Right ventricle myocardium superior (tissue), 1 donor: ENCODE measurements around the gene HCN4. TPM values are rescaled to one million over a fixed set of nuclear protein-coding genes. Genes with fewer than 3 reads are reported as not detected.

Source experiments
- ATAC-seq: fragments of 200-7000 bp; cut with Tn5 transposase; one replicate; pipeline ENCODE4 v1.9.1; 2020; ENCODE audit warnings: mild to moderate bottlenecking; ENCODE audit not compliant: poor library complexity
- DNase-seq: peaks from one replicate; pipeline ENCODE4 v3.0.0-alpha.2; 2020
- intact Hi-C: fragments of 100-400 bp; cut with DNase I; formaldehyde crosslinking; loops from one replicate; pipeline ENCODE4 v1.11.2; 2022
- total RNA-seq: library from RNA; stranded (reverse); fragmentation: NEBNext Ultra II Directional; extraction: Animal tissue kit (Norgen Biotek cat#: 25700); gene quantifications from one replicate; pipeline ENCODE4 v1.2.1, GENCODE V29; 2021
- donor health status: DM: no; HTN: yes; CAD: no; lungs with severe emphysema.

The HCN4 gene
- total RNA-seq, 1 donor from 2014 or later, result 16.6 TPM

GRCh38 chr15:73282567-73283365 lies 86.0 kb downstream of the HCN4 start:
- intact Hi-C loops, result no loop called here
- DNase-seq (no peak), ATAC-seq (peak; percentile 60)

- no peak for ATAC-seq
- no peak for DNase-seq
- intact Hi-C loops, result loop anchor here (10.0 kb wide), 1 partner anchor 481 kb away; no protein-coding TSS in a partner anchor
Measured at GRCh38 chr15:73275862-73276261, 92.9 kb downstream of the HCN4 start.

- intact Hi-C loops, result loop anchor here (10.0 kb wide), 1 partner anchor 479 kb away; no protein-coding TSS in a partner anchor
- DNase-seq (no peak), ATAC-seq (peak; percentile 88)
Measured at GRCh38 chr15:73273181-73274002, 95.4 kb downstream of the HCN4 start.

GRCh38 chr15:73270366-73271097 lies 98.2 kb downstream of the HCN4 start:
- intact Hi-C loops, result loop anchor here (10.0 kb wide), 1 partner anchor 476 kb away; no protein-coding TSS in a partner anchor
- ATAC-seq (no peak), DNase-seq (no peak)

Other genes starting within 250 kb of the HCN4 start
- gene REC114, start 74.2 kb upstream of the HCN4 start, total RNA-seq, result 1.00 TPM